ENCODE results near the gene ST3GAL3. TPM values are rescaled to one million over a fixed set of nuclear protein-coding genes. Genes with fewer than 3 reads are reported as not detected.

Gene ST3GAL3
- total and polyA plus RNA-seq, 10 of the 15 experiments (the other 5 are each of a cell fraction or from before 2014, with no cell fraction given), result 1.2 to 19.3 (median 11.0) TPM

DNA sequence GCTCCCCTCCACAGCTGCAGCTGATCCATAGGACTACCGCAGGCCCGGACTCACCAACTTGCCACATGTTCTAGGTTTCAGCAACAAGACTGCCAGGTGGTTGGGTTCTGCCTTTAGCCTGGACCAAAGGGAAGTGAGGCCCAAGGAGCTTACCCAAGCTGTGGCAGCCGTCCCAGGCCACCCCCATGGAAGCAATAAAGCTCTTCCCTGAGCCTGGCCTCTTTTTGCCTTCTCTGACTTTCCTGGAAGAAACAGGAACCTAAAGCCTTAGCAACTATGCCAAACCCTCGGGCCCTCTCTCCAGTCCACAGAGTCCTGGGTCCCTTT, 223.6 kb downstream of the ST3GAL3 start:
- ATAC-seq (no peak), DNase-seq (ENCODE audit: low read depth, low spot score) (no peak), FAIRE-seq (no peak)
- Histone ChIP-seq H3K4me3 (no peak overlapping the region), H3K9me3 (replicated peaks; ENCODE audit: control insufficient read depth, insufficient read depth, low read length) (no peaks in the 10 kb centered on the region), H2AFZ (ENCODE audit: control insufficient read depth, low read depth, low read length) (no peak overlapping the region), H3K9ac (ENCODE audit: control insufficient read depth, insufficient read depth, low read length) (no peak overlapping the region), H3K79me2 (ENCODE audit: control insufficient read depth, insufficient read depth, low read length) (no peaks in the 10 kb centered on the region), H3K27ac (ENCODE audit: control insufficient read depth, insufficient read depth) (no peak overlapping the region), H3K27me3 (replicated peaks in 1 of 2; ENCODE audit: control insufficient read depth in 2 of 2, insufficient read depth in 2 of 2, low read length in 1 of 2) (no peaks in the 10 kb centered on the region), H3K4me1 (ENCODE audit: control insufficient read depth, insufficient read depth, low read length) (peaks cover 11% of the 10 kb centered on the region), H4K20me1 (ENCODE audit: control insufficient read depth, insufficient read depth) (no peaks in the 10 kb centered on the region), H3K4me2 (ENCODE audit: control insufficient read depth, insufficient read depth) (no peak overlapping the region), H3K36me3 (ENCODE audit: control insufficient read depth in 2 of 2, insufficient read depth in 2 of 2, low read length in 1 of 2) (no peaks in the 10 kb centered on the region)
- in situ Hi-C loops (cut with MboI), result loop anchor here (5.0 kb wide), 1 partner anchor 169 kb away; no protein-coding TSS in a partner anchor
- 76% methylated on average over 4 of the region's 4 CpGs for WGBS (ENCODE audit: insufficient coverage, insufficient replicate concordance, low lambda C conversion rate, missing lambda C conversion rate)
- BruUV-seq (replicated peaks), result no TSS peak
- ChIA-PET CTCF (interaction anchor here (0.6 to 19.3 kb wide), 11 partner anchors 9 to 704 kb away, joined by 3 to 1117 read pairs (median 3); no protein-coding TSS in a partner anchor), POLR2A (interaction anchor here (1.1 kb wide), 1 partner anchor 167 kb away, joined by 3 read pairs; no protein-coding TSS in a partner anchor), RAD21 (ENCODE audit: unreplicated experiment) (interaction anchor here (0.9 to 13.3 kb wide), 4 partner anchors 15 to 164 kb away, joined by 3 to 587 read pairs (median 4); no protein-coding TSS in a partner anchor), SMC1A (ENCODE audit: uncharacterized antibody, unreplicated experiment) (interaction anchor here (1.0 to 6.1 kb wide), 3 partner anchors 14 to 166 kb away, joined by 3 to 65 read pairs (median 8); no protein-coding TSS in a partner anchor)
- TF ChIP-seq ZNF622 (IDR thresholded peaks at IDR 0.05) (no peak), SUZ12 (IDR thresholded peaks at IDR 0.05; ENCODE audit: unreplicated experiment) (no peak), SREBF2 (IDR thresholded peaks at IDR 0.05; ENCODE audit: low read length) (no peak), TCF7 (IDR thresholded peaks at IDR 0.05; ENCODE audit: borderline replicate concordance) (no peak), SMC3 (IDR thresholded peaks at IDR 0.05; ENCODE audit: borderline replicate concordance, low read length) (no peak), MEF2B (IDR thresholded peaks at IDR 0.05; ENCODE audit: partially characterized antibody, poor library complexity, severe bottlenecking) (no peak), JUND (IDR thresholded peaks at IDR 0.05; ENCODE audit: low read depth, low read length) (no peak), ZNF274 (IDR thresholded peaks at IDR 0.05; ENCODE audit: insufficient read depth, insufficient read length) (no peak), NFYB (IDR thresholded peaks at IDR 0.05; ENCODE audit: insufficient read depth, low read depth, low read length) (no peak), ZZZ3 (IDR thresholded peaks at IDR 0.05; ENCODE audit: control insufficient read depth, insufficient read length, low read depth) (no peak), HDGF (IDR thresholded peaks at IDR 0.05) (no peak), BACH1 (IDR thresholded peaks at IDR 0.05; ENCODE audit: borderline replicate concordance) (no peak), SPI1 (IDR thresholded peaks at IDR 0.05; ENCODE audit: borderline replicate concordance, insufficient read depth, low read depth, low read length) (no peak), RELA (IDR thresholded peaks at IDR 0.05; ENCODE audit: borderline replicate concordance, partially characterized antibody) (no peak)
- TF ChIP-seq, protein P1, sequence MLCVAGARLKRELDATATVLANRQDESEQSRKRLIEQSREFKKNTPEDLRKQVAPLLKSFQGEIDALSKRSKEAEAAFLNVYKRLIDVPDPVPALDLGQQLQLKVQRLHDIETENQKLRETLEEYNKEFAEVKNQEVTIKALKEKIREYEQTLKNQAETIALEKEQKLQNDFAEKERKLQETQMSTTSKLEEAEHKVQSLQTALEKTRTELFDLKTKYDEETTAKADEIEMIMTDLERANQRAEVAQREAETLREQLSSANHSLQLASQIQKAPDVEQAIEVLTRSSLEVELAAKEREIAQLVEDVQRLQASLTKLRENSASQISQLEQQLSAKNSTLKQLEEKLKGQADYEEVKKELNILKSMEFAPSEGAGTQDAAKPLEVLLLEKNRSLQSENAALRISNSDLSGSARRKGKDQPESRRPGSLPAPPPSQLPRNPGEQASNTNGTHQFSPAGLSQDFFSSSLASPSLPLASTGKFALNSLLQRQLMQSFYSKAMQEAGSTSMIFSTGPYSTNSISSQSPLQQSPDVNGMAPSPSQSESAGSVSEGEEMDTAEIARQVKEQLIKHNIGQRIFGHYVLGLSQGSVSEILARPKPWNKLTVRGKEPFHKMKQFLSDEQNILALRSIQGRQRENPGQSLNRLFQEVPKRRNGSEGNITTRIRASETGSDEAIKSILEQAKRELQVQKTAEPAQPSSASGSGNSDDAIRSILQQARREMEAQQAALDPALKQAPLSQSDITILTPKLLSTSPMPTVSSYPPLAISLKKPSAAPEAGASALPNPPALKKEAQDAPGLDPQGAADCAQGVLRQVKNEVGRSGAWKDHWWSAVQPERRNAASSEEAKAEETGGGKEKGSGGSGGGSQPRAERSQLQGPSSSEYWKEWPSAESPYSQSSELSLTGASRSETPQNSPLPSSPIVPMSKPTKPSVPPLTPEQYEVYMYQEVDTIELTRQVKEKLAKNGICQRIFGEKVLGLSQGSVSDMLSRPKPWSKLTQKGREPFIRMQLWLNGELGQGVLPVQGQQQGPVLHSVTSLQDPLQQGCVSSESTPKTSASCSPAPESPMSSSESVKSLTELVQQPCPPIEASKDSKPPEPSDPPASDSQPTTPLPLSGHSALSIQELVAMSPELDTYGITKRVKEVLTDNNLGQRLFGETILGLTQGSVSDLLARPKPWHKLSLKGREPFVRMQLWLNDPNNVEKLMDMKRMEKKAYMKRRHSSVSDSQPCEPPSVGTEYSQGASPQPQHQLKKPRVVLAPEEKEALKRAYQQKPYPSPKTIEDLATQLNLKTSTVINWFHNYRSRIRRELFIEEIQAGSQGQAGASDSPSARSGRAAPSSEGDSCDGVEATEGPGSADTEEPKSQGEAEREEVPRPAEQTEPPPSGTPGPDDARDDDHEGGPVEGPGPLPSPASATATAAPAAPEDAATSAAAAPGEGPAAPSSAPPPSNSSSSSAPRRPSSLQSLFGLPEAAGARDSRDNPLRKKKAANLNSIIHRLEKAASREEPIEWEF (IDR thresholded peaks at IDR 0.05; ENCODE audit: insufficient replicate concordance, low read depth, low read length), result no peak
- TF ChIP-seq, protein P2, sequence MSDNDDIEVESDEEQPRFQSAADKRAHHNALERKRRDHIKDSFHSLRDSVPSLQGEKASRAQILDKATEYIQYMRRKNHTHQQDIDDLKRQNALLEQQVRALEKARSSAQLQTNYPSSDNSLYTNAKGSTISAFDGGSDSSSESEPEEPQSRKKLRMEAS (IDR thresholded peaks at IDR 0.05; ENCODE audit: low read depth, low read length), result no peak
- intact Hi-C loops (cut with micrococcal nuclease; ENCODE audit: unreplicated experiment), result loop anchor here (5.0 kb wide), 1 partner anchor 94 kb away; no protein-coding TSS in a partner anchor

Data from GM12878 (cell line).